Adrenal gland (tissue), 5 donors: ENCODE data around the gene MIER2.

Experiments
- POLR2A ChIP-seq, 2 donors: fragments of 450-650 bp; IDR thresholded peaks; one replicate each; pipeline ENCODE4 v1.6.1; 2017; ENCODE audit warnings: antibody characterized with exemption in 2 of 2, mild to moderate bottlenecking in 2 of 2, moderate library complexity in 1 of 2
- TF ChIP-seq, protein P1 (sequence below), 6 experiments: fragments of 450-650 bp in 4 of 6; fragments of 200-600 bp in 2 of 6; sonication (generic) in 1 of 6; IDR thresholded peaks; 1 replicate in 5 of 6; 2 replicates in 1 of 6; pipeline versions ENCODE4 v1.5.1 to v1.8.0; 2016 to 2021; ENCODE audit warnings: antibody characterized with exemption in 6 of 6, mild to moderate bottlenecking in 2 of 6, moderate library complexity in 1 of 6
- donor health status: DM: no; HTN: no; CAD: no.

DNA sequence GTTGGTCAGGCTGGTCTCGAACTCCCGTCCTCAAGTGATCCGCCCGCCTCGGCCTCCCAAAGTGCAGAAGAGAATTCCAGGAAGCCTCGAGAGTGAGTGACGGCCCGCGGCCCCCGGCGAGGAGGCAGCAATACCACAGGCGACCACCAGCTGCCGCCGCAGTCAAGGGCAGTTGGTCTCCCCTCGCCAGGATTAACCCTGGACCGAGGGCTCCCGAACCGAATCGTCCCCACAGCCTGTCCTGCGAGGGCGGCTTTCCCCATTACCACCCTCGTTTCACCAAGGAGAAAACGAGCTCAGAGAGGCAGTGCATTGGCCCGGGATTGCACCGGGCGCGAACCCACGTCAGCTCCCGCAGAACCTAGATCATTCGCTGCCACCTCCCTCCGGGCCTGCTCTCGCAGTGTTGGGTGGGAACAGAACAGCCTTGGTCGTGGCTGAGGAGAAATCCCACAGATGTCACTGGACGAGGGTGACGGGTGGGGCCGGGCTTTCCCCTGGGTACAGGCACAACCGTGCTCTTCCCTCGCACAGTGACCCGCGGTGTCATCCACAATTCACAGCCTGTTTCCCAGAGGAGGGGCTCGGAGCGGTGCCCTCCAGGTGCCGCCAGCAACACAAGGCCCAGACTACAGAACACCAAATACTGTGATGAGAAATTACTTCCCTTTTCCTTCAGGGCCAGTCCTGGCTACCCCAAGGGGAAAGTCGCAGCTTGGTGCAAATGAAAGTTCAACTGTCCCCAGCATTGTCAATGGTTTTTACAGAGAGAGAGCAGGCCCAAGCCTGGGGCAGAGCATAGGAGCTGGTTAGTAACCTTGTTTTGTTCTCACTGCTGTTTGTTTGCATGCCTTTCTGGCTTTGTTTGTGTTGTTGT, 39.6 kb upstream of the MIER2 start:
- TF ChIP-seq, protein P1, sequence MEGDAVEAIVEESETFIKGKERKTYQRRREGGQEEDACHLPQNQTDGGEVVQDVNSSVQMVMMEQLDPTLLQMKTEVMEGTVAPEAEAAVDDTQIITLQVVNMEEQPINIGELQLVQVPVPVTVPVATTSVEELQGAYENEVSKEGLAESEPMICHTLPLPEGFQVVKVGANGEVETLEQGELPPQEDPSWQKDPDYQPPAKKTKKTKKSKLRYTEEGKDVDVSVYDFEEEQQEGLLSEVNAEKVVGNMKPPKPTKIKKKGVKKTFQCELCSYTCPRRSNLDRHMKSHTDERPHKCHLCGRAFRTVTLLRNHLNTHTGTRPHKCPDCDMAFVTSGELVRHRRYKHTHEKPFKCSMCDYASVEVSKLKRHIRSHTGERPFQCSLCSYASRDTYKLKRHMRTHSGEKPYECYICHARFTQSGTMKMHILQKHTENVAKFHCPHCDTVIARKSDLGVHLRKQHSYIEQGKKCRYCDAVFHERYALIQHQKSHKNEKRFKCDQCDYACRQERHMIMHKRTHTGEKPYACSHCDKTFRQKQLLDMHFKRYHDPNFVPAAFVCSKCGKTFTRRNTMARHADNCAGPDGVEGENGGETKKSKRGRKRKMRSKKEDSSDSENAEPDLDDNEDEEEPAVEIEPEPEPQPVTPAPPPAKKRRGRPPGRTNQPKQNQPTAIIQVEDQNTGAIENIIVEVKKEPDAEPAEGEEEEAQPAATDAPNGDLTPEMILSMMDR (IDR thresholded peaks at IDR 0.05): peak; percentile 13 to 63 (median 44)
- TF ChIP-seq POLR2A (IDR thresholded peaks at IDR 0.05): no peak
